Activated gamma-delta T cell treated with Interleukin-2 at 50 U/mL for 16 hours (primary cell): ENCODE measurements around the gene LRRC66.

Source experiments
- DNase-seq: peaks from one replicate; pipeline ENCODE4 v3.0.0-alpha.2; 2020

Gene LRRC66

DNA sequence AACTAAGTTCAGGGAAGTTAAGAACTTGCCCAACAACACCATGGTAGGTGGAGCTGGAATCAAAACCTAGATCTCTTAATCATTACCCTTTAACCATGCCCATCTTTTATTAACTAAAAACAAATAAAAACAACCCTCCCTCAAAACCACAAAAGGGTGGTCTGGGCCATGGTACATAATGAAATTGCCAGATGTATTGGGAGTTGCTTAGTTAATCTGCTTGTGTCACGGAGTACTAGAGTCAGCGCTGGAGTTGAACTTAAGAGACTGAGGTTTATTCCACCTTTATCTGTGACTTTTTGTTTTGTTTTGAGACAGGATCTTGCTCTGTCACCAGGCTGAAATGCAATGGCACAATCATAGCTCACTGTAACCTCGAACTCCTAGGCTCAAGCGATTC is 13.3 kb downstream of the LRRC66 start:
- no peak for DNase-seq

DNA sequence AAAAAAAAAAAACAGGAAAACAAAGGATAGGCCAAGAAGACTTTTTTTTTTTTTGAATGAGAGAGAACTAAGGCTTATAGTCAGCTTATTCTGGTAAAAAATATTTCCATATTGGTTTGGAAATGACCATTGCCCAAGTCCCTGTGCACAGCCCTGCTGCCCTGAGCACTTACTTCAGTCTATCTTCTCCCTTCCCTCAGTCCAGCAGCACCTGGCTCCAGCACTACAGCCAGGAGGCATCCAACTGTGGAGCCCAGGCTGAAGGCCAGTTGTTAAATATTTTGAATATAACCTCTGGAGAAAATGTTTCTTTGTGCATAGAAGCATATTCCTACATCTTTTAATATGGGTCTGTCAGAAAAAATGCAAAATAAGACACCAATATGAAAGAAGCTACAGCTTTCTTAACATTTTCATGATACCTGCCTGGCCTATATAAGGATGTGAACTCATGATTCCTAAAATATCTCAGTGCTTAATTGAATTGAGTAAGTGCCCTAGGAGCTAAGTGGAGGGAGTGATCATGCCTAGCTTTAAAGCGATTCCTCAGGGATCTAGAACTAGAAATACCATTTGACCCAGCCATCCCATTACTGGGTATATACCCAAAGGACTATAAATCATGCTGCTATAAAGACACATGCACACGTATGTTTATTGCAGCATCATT is 14.4 kb downstream of the LRRC66 start:
- no peak for DNase-seq

DNA sequence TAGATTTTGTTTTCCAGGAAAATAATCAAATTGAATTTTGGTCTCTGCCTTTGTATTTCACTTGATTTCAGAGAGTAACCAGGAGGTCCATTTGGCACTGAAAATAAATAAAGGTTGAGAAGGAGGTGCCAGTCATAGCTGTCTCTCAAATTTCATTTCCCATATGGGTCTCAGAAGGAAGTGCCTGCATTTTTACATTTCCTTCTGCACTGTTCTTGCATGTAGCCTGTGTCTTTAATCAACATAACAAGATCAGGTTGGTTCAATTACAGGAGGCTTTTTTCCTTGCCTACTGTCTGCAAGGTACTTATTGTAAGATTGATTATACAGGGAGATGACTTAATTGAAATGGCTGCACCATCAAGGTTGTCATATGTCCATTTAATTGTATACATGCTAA is 15.7 kb downstream of the LRRC66 start:
- DNase-seq: no peak

DNA sequence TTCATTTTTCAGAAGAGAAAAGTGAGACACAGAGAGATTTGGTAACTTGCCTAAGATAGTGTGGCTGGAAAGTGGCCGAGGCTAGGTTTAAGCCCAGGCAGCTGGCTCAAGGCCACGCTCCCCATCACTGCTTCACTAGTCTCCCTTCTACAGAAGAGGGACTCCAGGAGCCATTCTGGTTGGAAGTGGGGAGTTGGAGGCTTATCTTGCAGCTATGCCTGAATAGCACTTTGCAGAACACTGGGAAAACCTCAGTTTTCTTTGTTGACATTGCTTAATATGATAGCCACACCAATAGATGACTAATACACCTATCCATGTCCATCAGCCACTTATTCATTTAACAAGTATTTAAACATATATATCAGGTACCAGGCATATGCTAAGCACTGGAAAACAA is 18.5 kb downstream of the LRRC66 start:
- no peak for DNase-seq

DNA sequence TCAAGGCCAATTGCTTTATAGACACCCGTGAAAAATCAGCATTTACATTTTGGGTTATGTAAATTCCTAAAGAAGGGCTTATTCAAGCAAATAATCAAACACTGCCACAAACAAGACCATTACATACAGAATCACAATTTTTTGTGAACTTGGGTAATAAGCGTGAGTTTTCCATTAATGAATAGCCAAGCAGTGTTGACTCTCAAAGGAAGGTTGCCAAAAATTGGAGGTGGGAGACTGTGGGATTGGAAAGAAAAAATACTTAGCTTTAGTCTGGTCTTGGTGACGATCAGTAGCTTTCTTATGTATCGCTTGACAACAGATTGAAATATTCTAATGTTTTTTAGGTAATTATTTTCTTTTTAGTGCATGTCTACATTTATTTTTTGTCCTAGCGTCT is 20.9 kb downstream of the LRRC66 start:
- no peak for DNase-seq

GRCh38 chr4:51998837-51999236 is 21.3 kb downstream of the LRRC66 start:
- no peak for DNase-seq

DNA sequence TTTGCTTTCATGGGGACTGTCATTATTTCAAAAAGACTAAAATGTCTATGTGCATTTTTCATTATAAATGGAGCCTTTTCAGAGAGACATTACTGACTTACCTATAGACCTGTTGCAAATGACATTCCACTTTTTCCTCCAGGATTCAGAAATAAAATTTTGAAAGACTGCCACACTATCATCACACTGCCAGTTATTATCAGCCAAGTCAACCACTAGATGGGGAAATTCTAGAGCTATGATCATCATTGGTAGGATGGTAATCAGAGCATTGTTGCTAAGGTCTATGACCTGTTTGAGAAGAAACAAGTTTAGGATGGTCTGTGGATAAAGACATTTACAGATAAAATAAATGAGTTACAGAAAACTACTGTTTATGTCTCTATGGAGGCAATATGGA is 22.5 kb downstream of the LRRC66 start:
- DNase-seq: no peak

- DNase-seq: no peak
These were observed 24.4 kb downstream of the LRRC66 start for GRCh38 chr4:51995647-51996220.

- no peak for DNase-seq
These were observed 54.3 kb downstream of the LRRC66 start for GRCh38 chr4:51965862-51966261.

DNA sequence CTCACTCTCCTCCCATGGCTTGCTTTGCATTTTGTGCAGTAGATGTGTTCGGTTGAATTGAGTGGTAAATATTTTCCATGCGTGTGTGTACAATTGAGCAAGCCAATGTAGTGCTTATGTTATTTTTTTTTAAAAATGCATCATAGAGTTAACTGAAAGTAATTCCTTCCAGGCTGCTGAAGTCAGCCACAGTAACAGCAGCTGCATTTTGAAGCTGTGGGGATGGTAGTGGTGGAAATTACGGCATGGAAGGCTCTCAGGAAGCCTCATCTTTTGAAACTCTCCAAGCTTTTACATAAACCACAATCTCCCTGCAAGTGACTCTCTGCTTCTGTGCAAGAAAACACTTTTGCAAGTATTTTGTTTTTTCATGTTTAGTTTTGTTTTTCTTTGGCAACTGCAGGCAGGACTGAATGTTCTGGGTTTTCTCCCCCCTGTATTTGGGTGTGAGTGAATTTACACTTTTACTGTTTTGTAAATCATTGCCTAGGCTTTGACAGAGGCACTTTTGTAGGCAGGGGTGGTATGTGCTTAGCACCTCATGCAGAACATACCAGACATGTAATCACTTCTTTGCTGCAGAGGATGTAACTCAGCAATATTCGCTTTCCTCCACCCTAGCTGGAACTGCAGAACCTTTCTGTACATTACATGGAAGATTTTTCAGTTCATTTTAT is 56.2 kb downstream of the LRRC66 start:
- DNase-seq: no peak

DNA sequence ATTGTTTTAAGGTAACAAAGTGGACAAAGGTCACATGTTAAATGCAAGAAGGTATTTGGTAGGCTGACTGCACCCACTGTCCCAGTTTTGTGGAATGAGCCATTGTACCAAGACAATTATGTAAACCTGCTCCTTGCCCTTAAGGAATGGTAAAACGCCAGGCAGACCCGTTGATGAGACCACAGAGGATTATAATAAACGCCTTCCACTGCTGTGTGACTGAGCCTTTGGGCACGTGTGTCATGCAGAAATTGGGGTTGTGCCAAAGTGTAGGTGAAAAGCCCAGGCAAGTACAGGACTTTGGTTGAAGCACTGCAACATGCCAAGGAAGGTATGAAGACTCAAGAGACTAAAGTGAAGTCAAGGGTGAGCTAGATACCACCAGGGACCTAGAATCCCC is 59.7 kb downstream of the LRRC66 start:
- no peak for DNase-seq

- DNase-seq: no peak
These were observed 61.8 kb downstream of the LRRC66 start for GRCh38 chr4:51958199-51958968.
